ENCODE data around the gene RNF130.

Gene RNF130, protein sequence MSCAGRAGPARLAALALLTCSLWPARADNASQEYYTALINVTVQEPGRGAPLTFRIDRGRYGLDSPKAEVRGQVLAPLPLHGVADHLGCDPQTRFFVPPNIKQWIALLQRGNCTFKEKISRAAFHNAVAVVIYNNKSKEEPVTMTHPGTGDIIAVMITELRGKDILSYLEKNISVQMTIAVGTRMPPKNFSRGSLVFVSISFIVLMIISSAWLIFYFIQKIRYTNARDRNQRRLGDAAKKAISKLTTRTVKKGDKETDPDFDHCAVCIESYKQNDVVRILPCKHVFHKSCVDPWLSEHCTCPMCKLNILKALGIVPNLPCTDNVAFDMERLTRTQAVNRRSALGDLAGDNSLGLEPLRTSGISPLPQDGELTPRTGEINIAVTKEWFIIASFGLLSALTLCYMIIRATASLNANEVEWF

DNA sequence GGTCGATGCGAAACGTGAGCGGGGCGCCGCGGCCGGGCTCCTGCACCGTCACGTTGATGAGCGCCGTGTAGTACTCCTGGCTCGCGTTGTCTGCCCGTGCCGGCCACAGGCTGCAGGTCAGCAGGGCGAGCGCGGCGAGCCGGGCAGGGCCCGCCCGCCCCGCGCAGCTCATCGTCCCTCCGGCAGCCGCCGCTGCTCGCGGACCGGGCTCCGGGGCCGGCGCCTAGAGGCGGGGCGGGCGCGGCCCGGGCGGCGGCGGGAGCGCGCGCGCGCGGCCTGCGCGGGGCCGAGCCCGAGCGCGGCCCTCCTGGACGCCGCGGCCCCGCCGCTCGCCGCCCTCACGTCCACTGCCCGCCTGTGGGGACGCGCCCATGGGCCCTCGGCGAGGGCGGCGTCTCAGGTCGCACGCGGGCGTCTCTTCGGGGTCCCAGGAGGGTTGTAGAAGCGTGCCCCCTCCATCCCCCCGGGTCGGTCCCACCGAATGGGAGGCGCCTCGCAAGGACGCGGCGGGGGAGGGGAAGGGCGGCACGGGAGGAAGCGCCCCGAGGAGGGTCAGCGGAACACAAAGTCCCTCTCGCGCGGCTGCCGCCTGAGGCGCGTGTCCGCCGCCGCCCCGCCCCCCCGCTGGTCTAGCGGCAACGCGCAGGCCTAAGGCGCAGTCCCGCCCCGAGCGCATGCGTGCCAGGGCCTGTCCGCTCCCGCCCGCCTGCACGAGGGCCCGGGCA lies at the start of gene RNF130:
Gene RNF130, minus strand, starts transcription at position 229 of the 725 bp plus-strand sequence. Its CDS starts 57 bp downstream, at position 172.
- FAIRE-seq (no peak), DNase-seq (ENCODE audit: extremely low spot score, insufficient read length, low read depth) (peak; percentile 45)

DNA sequence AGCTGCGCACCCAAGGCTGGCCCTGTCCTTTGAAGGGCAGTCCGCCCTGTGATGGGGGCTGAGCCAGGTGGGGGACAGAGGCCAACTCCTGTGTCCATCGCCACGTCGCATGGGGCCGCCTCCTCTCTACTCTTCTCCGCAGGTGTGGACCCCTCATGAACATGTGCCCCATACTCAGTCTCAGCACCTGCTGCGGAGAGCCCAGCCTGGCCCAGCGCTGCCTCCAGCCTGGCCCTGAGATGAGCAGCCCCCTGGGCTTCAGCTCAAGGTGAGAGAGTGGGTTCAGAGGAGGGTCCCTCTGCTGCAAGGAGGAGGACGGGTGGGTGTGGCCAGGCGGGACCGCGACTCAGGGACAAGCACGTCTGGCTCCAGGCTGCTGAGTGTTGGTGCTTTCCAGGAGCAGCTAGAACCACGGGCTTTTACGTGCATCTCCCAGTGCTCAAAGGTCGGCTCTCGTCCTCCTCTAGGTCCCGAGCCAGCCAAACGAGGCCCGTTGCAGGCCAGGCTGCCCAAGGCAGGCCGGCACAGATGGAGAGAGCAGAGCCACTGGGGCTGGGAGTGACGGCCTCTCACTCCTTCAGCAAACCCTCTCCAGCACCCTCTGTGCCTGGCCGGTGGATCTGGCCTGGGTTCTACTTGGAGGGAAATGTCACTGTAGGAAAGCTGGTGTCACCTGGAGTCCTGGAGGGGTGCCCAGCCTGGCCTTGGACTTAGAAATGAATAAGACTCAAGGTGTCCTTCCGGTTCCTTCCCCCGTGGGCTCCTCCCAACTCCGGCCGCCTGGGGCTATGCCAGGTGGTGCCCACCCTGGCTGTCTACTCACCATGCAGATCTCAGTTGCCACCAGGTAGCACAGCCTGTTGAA lies 48.9 kb upstream of the RNF130 start:
- FAIRE-seq (no peak), DNase-seq (ENCODE audit: extremely low spot score, insufficient read length, low read depth) (no peak)

DNA sequence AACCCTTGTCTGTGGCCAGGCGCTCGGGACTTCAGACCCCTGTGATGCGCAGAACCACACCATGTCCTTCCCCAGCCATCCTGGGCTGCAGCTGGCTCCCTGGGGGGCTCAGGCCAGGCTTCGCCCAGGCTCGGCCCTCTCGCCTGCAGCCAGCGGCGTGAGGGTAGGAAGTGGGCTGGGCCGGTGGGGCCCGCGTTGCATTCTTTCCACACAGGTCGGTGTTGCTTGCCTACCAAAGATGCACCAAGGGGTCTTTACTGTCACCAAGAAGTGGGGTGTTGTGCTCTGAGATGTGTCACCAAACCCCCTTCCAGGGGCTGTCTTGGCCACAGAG lies 48.3 kb upstream of the RNF130 start:
- DNase-seq (ENCODE audit: extremely low spot score, insufficient read length, low read depth) (no peak), FAIRE-seq (no peak)

DNA sequence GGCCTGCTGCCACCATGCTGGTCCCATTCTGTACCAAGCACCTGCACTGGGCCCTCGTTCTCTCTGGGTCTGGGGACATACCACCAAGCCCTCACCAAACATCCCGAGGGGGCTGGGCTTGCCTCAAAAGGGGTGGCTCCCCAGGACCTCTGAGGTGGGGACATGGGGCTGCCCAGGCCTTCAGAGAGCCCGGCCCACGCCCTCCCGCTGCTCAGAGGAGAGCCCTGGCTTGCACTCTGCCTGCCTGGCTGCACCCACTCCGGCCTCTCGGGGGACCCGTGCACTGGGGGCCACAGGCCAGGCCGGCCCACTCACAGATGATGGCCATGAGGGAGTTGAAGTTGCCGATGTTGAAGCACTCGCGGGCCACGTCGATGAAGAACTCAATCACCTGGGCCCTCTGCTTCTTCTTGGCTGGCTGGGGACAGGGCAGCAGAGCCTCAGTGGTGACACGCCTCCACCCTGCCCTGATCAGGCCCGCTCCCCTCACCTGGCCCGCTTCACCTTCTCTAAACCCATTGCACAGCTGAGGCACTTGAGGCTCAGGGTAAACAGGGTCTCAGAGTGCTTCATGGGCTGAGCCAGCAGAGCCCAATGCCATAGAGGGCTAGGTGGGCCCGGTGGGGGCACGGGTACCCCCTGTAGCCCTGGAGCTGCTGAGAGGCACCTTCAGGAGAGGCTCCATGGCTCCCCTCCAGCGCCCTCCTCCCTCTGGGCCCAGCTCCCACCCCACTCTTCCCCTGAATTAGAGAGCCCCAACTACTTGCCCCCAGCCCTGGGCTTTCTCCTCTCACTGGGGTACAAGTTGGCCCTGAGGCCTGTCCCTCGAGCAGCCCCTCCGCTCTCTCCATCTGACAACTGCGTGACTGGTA lies 47.7 kb upstream of the RNF130 start:
- FAIRE-seq (no peak), DNase-seq (ENCODE audit: extremely low spot score, insufficient read length, low read depth) (no peak)

DNA sequence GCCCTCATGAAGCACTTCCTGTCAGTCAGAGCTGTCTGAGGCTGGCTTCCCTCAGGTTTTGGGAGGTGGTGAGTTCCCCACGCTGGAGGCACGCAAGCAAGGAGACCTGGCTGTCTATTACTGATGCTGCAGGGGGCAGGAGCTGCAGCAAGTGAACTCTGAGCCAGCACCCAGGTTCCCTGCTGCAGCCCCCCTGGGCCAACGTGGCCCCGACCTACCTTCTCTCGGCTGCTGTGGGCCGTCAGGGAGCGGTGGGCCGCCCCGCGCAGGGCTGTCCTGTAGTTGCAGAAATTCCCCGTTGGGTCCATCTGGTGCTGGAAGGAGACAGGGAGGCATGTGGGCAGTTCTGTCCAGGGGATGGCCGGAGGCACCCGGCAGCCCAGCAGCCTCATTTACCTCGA lies 46.8 kb upstream of the RNF130 start:
- no peak for DNase-seq (ENCODE audit: extremely low spot score, insufficient read length, low read depth)
- FAIRE-seq, result no peak

DNA sequence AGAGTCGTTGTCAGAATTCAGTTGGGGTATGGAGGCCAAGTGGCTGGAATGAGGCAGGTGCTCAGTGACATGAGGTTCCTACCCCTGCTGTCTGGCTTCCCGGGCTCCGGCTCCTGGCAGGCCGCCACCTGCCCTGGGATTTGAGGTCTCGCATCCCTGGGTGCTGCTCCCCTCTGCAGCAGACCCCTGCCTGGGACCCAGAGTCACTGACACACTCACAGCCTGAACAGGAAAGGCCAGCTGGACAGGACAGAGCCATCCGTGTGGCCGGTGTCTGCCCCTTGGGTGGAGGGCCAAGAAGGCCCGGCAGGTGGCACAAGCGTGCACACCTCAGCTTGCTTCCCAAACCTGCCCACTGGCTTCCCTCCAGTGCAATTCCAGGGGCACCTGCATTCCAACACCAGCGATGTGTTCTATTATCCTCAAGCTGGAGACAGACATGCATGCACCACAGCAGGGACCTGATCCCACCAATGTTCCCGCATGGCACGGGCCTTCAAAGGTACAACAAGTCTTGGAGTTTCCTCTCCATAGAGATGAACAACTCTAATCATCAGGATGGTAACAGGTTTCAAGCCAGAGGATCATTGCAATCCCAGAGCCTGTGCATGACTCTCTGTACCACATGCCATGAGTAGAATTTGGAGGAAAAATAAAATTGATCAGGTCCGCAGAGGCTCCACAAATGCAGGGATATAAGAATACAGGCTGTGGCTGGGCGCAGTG lies 45.6 kb upstream of the RNF130 start:
- no peak for FAIRE-seq

DNA sequence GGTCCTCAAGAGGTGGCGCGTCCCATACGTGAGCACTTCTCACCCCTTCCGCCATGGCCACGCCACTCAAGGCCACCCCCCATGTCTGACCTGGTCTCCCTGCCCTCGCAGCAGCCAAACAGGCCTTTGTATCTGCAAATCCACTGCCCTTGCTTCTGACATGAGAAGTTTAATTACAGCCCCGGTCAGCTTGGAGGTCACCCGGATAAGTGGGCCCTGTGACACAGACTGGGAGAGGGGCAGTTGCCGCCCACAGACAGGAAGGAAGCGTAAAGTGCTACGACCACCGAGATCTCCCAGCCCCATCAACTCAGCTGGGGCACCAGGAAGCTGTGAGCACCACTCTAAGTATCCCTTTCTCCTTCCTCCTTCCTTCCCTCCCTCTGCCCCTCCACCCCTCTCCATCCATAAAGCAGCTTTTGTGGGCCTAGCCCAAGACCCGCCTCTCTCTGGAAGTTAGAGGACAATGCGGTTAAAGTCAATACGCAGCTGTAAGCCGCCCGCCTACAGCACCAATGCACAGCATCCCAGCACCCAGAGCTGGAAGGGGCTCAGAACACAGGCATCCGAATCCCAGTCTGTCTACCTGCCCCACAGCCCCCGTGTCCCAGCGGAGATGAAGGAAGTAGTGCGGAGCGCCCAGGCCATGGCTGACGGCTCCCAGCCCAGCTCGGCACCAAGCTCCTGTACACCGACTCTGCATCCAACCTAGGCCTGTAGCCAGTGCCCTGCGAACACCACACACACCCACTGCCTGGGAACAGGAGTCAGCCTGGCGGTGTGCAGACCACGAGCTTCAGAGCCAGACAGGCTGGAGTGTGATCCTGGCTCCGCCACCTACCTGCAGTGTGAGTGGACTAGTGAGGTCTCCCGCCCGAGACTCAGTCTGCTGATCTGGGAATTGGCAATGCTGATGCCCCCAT lies 44.8 kb upstream of the RNF130 start:
- no peak for DNase-seq (ENCODE audit: extremely low spot score, insufficient read length, low read depth)

More for the DNA sequence above, 45.6 kb upstream of the RNF130 start:
- DNase-seq (ENCODE audit: extremely low spot score, insufficient read length, low read depth), result no peak

DNA sequence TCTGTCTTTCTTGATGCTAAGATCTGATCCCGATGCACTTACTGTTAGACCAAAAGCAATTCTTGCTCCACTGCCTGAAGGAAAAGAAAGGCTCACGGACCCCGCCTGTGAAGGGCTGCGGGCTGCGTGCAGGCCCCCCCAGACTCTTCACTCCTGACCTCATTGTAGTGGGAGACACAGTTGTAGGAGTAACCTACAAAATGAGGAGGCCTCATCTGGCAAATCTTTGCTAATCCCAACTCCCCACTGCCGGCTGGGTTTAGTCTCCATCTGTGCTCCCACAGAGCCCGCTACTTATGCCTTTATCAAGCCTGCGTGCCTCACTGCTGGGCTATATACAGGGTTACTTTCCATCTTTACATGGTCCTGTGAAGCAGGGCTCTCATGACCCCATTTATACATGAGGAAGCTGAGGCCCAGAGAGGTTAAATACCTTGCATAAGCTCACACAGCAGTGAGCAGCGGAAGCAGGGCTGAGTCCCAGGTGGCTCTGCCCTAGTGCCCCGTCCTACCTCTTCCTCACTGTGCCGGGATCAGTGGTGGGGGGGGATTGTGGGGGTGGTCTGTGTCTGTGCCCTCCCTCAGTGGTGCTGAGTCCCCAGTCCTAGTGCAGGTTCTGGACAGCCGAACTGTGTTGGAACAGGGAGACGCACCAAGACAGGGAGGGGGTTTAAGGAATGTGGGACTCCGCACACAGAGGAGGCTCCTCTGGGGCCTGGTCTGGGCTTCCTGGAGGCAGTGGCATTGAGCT lies 43.9 kb upstream of the RNF130 start:
- DNase-seq (ENCODE audit: extremely low spot score, insufficient read length, low read depth) (no peak), FAIRE-seq (no peak)

More for the DNA sequence above, 44.8 kb upstream of the RNF130 start:
- no peak for FAIRE-seq

DNA sequence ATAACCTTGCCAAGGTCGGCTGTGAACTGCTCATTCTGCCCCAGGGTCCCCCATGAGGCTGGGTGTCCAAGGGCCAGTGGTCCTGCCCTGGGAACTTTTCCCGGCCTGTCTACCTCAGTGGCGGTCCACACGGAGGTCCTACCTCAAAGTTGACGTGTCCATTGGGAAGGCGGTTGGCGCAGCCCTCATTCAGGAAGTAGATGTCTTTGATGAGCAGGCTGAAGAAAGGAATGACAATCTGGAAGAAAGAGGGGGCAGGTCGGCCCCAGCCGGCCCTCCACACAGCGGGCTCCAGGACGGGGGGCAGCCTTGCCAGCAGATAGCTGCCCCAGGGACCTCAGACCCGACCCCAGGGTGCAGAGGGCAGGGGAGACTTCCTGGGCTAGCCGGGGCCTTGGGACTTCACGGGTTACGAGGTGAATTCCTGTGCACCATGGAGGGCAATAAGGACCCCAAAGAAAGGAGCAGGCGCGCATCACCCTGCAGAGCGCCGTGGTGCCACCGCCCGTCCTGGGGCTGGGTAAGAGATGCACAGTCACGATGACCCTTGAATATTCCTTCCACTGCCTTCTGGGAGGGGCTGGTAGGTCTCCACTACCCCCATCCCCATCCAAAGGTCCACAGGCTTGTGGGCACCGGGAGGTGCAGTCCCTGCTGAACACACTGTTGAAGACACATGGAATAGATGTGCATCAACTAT lies 42.9 kb upstream of the RNF130 start:
- FAIRE-seq (no peak), DNase-seq (ENCODE audit: extremely low spot score, insufficient read length, low read depth) (no peak)

DNA sequence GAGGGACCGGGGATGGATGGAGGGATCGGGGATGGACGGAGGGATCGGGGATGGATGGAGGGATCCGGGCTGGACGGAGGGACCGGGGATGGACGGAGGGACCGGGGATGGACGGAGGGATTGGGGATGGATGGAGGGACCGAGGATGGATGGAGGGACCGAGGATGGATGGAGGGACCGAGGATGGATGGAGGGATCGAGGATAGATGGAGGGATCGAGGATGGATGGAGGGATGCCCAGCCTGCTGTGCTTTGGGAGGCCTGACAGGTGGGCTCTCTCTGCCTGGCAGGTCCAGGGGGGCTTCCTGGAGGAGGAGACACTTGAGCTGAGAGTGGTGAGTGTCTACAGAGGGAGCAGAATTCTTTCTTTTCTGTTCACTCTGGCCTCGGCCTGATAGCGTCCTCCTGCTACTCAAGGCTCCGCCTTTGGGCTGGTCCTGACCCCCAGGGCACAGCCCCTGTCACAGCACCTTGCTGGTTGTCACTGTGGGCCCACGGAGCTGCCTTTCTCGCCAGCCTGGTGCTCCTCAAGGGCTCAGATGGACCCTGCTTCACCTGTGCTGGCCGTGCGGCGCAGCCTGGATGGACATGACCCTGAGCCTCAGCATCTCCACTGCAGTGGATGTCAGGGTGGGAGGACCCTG lies 42.2 kb upstream of the RNF130 start:
- DNase-seq (ENCODE audit: extremely low spot score, insufficient read length, low read depth), result no peak
- FAIRE-seq, result no peak

DNA sequence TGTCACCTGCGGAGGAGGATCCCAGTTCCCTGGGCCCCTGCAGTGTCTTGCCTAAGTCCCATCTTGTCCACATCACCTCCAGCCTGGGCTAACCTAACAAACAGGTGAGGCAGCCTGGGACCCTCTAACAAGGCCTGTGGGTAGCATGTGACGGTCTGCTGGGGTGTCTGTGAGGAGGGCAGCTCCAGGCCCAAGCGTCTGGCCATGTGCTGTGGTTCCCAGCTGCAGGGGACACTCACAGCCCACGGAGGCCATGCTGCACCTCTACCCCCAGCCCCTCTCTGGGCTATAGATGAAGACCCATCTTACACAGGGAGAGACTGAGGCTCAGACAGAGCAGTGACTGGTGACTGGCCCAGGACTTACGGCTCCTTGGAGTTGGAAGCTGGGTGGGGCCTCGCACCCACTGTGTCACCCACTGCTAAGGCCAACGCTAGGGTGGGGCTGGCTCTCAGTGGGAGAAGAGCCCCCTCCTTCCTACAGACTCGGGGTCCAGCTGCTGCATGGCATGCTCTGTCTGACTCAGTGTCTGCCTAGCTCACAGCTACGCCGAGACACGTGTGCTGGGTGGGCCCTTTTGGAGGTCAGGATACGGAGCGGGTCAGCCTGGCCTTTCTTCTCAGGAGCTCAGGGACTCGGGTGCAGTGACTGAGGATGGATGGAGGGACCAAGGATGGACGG lies 40.8 kb upstream of the RNF130 start:
- no peak for DNase-seq (ENCODE audit: extremely low spot score, insufficient read length, low read depth)
- no peak for FAIRE-seq

DNA sequence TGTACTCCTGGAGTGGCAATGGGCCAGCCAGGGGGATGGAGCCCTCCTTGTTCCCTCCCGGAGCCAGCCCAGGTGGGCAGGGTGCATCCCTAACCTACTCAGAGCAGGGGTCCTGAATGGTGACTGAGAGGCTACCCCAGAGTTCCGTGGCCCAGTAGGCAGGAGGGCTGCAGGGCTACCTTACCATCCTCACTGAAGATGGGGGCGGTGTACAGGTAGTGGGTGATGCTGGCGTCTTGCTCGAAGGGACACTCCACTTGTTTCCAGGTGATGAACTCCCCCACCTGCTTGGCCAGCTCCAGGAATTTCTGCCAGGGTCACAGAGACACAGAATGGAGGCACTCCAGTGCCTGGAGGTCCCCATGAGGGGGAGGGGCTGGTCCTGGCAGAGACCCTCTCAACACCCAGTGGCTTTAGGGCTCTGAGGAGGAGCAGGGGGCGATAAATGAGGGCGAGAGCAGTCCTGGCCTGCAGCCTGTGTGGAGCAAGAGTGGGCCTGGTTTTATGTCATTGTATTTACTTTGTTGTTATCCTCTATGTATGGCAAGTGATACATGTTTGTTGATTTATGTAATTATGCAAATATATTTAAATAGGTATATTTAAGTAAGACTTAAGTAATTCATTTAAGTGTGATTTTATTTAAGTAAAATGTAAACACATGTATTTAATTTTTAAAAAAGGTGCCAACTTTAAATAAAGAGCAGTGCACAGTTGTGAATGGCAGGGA lies 39.9 kb upstream of the RNF130 start:
- no peak for FAIRE-seq
- DNase-seq (ENCODE audit: extremely low spot score, insufficient read length, low read depth), result no peak

DNA sequence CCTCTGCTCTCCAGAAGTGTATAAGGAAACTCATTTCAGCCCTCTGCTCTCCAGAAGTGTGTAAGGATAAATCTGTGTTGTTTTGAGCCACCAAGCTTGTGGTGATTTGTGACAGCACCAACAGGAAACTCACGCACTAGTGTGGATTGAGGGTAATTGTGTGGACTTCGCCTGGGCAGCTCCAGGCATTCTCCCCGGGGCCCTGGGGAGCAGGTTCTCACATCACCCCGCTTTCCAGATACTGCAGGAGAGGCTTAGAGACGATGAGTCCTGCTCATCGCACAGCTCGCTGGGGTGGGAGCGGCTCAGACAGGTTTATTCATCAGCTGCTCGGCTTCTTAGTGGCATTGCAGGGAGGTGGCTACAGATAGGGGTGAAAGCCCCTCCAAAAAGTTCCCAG lies 38.4 kb upstream of the RNF130 start:
- DNase-seq (ENCODE audit: extremely low spot score, insufficient read length, low read depth) (no peak), FAIRE-seq (no peak)

DNA sequence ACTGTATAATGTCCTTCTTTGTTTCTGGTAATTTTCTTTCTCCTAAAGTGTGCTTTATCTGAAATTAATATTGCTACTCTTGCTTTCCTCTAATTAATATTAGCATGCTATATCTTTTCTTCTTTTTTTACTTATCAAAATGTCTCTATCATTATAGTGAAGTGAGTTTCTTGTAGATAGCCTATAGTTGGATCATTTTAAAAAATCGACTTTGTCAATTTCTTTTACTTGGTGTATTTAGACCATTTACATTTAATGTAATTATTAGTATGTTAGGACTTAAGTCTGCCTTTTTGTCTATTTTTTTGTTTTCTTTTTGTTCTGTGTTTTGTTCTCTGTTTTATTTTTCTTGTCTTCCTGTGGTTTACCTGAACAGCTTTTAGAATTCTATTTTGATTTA lies 35.4 kb upstream of the RNF130 start:
- no peak for FAIRE-seq
- no peak for DNase-seq (ENCODE audit: extremely low spot score, insufficient read length, low read depth)

DNA sequence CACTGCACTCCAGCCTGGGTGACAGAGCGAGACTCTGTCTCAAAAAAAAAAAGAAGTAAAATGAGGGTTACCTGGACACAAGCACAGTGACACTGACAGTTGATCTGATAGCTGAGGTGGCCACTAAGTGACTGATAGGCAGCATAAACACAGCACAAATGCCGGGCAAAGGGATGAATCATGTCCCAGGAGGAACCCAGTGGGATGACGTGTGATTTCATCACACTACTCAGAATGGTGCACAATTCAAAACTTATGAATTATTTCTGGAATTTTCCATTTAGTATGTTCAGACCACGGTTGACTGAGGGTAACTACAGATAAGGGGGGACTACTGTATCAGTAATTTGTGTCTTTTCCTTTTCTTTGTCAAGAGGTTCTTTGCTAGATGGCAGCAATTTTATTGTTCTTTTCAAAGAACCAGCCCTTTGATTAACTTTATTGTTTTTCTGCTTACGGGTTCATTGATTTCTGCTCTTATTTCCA lies 34.3 kb upstream of the RNF130 start:
- FAIRE-seq (no peak), DNase-seq (ENCODE audit: extremely low spot score, insufficient read length, low read depth) (no peak)

Measured in GM18507 (cell line).